Fibroblast of skin of scalp (primary cell): ENCODE measurements around the gene SPEM3. TPM values are rescaled to one million over a fixed set of nuclear protein-coding genes. Genes with fewer than 3 reads are reported as not detected.
A peak's percentile ranks its signal among the peaks of the same experiment; 100 is the strongest.

Experiments
- DNase-seq: peaks from one replicate; pipeline ENCODE4 v3.0.0-alpha.2; 2013
- polyA plus RNA-seq, 2 experiments: library from polyadenylated mRNA; unstranded; fragments of 120-200 nt; gene quantifications; one replicate each; pipeline ENCODE4 v1.2.1, GENCODE V29; 2013; ENCODE audit not compliant: insufficient read length in 2 of 2

SPEM3 gene
- not detected for polyA plus RNA-seq (2013, experiment 1 of 2; ENCODE audit: insufficient read length)
- not detected for polyA plus RNA-seq (2013, experiment 2 of 2; ENCODE audit: insufficient read length)

- DNase-seq, result no peak
Observed at GRCh38 chr17:7428557-7428956, at the start of gene SPEM3. TSS of gene SPEM3 (plus strand) at chr17:7428857. CDS start at chr17:7428903, 46 bp downstream.

GRCh38 chr17:7379134-7379533 lies 49.5 kb upstream of the SPEM3 start:
- DNase-seq, result no peak

- peak; percentile 36 for DNase-seq
Observed at GRCh38 chr17:7380321-7380720, 48.3 kb upstream of the SPEM3 start.

- no peak for DNase-seq
Observed at GRCh38 chr17:7380855-7381683, 47.6 kb upstream of the SPEM3 start, which contains the start of gene TNK1. TSS of gene TNK1 (plus strand) at chr17:7381089. CDS start at chr17:7382927, 1,838 bp downstream.

- no peak for DNase-seq
Observed at GRCh38 chr17:7382901-7383300, 45.8 kb upstream of the SPEM3 start.

GRCh38 chr17:7383371-7383741 lies 45.3 kb upstream of the SPEM3 start:
- no peak for DNase-seq

GRCh38 chr17:7383742-7384488 lies 44.7 kb upstream of the SPEM3 start:
- DNase-seq, result peak; percentile 30

GRCh38 chr17:7384489-7385081 lies 44.1 kb upstream of the SPEM3 start:
- DNase-seq, result no peak

GRCh38 chr17:7388856-7389255 lies 39.8 kb upstream of the SPEM3 start:
- no peak for DNase-seq

- no peak for DNase-seq
Observed at GRCh38 chr17:7389924-7390910, 38.4 kb upstream of the SPEM3 start.

GRCh38 chr17:7391307-7391706 lies 37.4 kb upstream of the SPEM3 start:
- DNase-seq, result no peak

- no peak for DNase-seq
Observed at GRCh38 chr17:7392696-7393612, 35.7 kb upstream of the SPEM3 start.

GRCh38 chr17:7393613-7394451 lies 34.8 kb upstream of the SPEM3 start:
- DNase-seq, result no peak

GRCh38 chr17:7394452-7395191 lies 34.0 kb upstream of the SPEM3 start, which contains the start of gene PLSCR3:
TSS of gene PLSCR3 (minus strand) at chr17:7394525. CDS start at chr17:7394110, 415 bp downstream.
- peak; percentile 88 for DNase-seq

GRCh38 chr17:7396147-7396546 lies 32.5 kb upstream of the SPEM3 start:
- DNase-seq, result no peak

GRCh38 chr17:7398612-7399011 lies 30.0 kb upstream of the SPEM3 start:
- DNase-seq, result no peak

GRCh38 chr17:7403043-7403726 lies 25.5 kb upstream of the SPEM3 start:
- DNase-seq, result no peak

GRCh38 chr17:7403727-7403976 lies 25.0 kb upstream of the SPEM3 start:
- DNase-seq, result no peak
